Ishikawa (cell line): ENCODE data around the gene DENND2C.

Experiments used
- CEBPB ChIP-seq: IDR thresholded peaks from 2 replicates; pipeline ENCODE4 v1.6.1; 2012
- CREB1 ChIP-seq: IDR thresholded peaks from 2 replicates; pipeline ENCODE4 v1.6.1; 2012; ENCODE audit warnings: low read depth
- EP300 ChIP-seq: IDR thresholded peaks from 2 replicates; pipeline ENCODE4 v1.6.1; 2012; ENCODE audit warnings: borderline replicate concordance
- RAD21 ChIP-seq: IDR thresholded peaks from 2 replicates; pipeline ENCODE4 v1.6.1; 2012; ENCODE audit warnings: low read depth
- TAF1 ChIP-seq: IDR thresholded peaks from 2 replicates; pipeline ENCODE4 v1.6.1; 2012; ENCODE audit warnings: low read depth, mild to moderate bottlenecking
- TEAD4 ChIP-seq: IDR thresholded peaks from 2 replicates; pipeline ENCODE4 v1.6.1; 2012
- YY1 ChIP-seq: IDR thresholded peaks from 2 replicates; pipeline ENCODE4 v1.6.1; 2012; ENCODE audit warnings: low read depth
- ZBTB7A ChIP-seq: IDR thresholded peaks from 2 replicates; pipeline ENCODE4 v1.6.1; 2012; ENCODE audit warnings: low read depth
- TF ChIP-seq, protein P1 (sequence below): IDR thresholded peaks from 2 replicates; pipeline ENCODE4 v1.6.1; 2012; ENCODE audit warnings: low read depth, mild to moderate bottlenecking
- TF ChIP-seq, protein P2 (sequence below): IDR thresholded peaks from 2 replicates; pipeline ENCODE4 v1.6.1; 2012

DNA sequence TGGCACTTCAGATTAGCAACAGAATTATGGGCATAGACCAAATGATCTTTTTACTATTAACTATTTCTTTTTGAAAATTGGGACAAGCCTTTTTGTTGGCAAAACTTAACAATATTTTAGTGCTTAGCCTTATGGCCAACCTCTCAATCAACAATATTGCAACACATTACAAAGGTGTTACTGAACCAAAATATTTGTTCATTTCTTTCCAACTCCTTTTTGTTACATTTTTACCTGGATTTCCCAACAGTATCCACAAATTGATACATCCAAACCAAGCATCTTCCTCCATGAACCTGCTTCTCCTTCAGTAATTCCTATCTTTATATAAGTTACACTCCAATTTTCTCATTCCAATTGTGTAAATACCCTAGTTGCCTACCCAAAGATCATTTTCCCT lies 27.0 kb upstream of the DENND2C start:
- TF ChIP-seq EP300: no peak
- TF ChIP-seq, protein P1, sequence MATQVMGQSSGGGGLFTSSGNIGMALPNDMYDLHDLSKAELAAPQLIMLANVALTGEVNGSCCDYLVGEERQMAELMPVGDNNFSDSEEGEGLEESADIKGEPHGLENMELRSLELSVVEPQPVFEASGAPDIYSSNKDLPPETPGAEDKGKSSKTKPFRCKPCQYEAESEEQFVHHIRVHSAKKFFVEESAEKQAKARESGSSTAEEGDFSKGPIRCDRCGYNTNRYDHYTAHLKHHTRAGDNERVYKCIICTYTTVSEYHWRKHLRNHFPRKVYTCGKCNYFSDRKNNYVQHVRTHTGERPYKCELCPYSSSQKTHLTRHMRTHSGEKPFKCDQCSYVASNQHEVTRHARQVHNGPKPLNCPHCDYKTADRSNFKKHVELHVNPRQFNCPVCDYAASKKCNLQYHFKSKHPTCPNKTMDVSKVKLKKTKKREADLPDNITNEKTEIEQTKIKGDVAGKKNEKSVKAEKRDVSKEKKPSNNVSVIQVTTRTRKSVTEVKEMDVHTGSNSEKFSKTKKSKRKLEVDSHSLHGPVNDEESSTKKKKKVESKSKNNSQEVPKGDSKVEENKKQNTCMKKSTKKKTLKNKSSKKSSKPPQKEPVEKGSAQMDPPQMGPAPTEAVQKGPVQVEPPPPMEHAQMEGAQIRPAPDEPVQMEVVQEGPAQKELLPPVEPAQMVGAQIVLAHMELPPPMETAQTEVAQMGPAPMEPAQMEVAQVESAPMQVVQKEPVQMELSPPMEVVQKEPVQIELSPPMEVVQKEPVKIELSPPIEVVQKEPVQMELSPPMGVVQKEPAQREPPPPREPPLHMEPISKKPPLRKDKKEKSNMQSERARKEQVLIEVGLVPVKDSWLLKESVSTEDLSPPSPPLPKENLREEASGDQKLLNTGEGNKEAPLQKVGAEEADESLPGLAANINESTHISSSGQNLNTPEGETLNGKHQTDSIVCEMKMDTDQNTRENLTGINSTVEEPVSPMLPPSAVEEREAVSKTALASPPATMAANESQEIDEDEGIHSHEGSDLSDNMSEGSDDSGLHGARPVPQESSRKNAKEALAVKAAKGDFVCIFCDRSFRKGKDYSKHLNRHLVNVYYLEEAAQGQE: no peak
- no peak for TF ChIP-seq CREB1
- TF ChIP-seq RAD21: no peak
- no peak for TF ChIP-seq TEAD4
- TF ChIP-seq TAF1: no peak
- TF ChIP-seq ZBTB7A: no peak
- TF ChIP-seq, protein P2, sequence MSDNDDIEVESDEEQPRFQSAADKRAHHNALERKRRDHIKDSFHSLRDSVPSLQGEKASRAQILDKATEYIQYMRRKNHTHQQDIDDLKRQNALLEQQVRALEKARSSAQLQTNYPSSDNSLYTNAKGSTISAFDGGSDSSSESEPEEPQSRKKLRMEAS: no peak
- no peak for TF ChIP-seq CEBPB
- TF ChIP-seq YY1: no peak
